HG03135 (cell line): ENCODE data around the gene SPATA7.

Experiments used
- ATAC-seq: cut with Tn5 transposase; IDR thresholded peaks from one replicate; pipeline ENCODE4 v1.9.1; 2021; ENCODE audit warnings: mild to moderate bottlenecking, moderate library complexity; ENCODE audit not compliant: unreplicated experiment

SPATA7 gene

GRCh38 chr14:88417594-88417993, 32.1 kb downstream of the SPATA7 start:
- ATAC-seq, result no peak

GRCh38 chr14:88420187-88420586, 34.7 kb downstream of the SPATA7 start:
- no peak for ATAC-seq

DNA sequence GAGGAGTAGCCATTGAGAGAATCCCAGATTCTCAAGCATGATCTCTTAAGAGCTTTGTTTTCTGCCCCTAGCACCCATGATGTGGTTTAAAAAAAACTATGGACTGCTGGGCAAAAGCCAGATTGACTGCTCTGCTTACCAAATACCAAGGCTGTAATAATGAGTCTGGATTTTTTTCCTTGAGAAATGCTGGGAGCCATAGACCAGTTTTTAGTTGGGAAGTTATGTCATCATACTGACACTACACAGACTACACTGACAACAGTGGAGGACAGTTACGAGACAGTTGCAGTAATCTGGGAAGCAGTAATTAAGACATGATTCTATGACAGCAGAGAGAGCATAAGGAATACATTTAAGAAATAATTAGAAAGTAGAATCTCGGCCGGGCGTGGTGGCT, 35.8 kb downstream of the SPATA7 start:
- ATAC-seq, result no peak

DNA sequence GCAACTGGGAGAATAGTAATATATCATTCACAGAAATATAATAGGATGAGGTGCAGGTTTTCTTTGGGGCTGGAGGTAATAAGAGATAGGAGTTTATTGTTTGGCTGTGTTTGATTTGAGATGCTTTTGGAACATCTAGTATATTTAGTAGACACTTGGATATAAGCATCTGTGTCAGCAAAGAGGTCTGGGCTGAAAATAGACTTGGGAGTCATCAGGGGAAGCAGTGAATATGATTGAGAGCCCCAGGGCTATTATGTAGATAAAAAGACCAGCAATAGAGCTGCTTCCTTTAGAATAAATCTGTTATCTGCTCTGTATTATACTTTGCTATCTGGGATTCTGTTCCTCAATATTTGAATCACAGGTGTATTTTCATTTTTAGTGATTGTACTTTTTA, 36.6 kb downstream of the SPATA7 start:
- no peak for ATAC-seq

DNA sequence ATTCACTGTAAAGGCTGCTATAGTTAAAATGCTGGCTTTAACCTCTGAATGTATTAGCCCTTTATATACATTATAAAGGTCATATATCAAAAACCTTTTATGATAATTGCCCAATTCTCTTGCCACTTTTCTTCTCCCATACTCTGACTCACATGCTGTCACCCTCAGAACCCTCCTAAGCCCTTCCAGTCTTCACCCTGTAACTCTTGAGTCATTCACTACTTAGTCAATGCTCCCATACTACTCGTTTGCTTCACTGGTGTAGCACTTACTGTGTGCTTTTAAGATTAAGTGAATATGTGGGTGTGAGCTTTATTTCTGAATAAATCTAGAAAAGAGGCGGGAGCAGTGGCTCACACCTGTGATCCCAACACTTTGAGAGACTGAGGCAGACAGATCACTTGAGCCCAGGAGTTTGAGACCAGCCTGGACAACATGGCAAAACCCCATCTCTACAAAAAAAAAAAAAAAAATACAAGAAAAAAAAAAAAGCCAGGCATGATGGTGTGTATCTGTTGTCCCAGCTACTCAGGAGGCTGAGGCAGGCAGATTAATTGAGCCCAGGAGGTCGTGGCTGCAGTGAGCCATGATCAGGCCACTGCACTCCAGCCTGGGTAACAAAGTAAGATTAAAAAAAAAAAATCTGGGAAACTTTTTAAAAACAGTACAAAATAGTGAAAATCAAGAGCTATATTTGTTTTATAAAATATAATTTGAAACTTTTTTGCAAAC, 37.6 kb downstream of the SPATA7 start:
- no peak for ATAC-seq

DNA sequence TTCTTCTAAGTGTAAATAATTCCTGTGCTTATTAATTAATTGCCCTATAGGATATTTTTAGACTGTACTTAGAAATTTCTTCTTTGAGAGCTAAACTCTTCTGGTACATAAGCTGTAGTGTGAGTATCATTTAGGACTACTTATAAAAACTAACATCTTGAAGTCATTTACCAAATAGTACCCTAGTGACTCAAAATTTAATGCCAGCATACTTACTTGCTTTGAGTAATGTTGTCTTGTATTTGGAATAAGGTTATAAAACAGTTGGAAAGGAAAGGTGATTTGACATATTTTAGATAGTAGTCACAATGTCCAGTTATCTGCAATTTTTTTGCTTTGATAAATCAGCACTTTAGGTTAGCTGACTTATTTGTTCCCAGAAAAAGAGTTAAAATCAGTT, 39.1 kb downstream of the SPATA7 start:
- no peak for ATAC-seq

DNA sequence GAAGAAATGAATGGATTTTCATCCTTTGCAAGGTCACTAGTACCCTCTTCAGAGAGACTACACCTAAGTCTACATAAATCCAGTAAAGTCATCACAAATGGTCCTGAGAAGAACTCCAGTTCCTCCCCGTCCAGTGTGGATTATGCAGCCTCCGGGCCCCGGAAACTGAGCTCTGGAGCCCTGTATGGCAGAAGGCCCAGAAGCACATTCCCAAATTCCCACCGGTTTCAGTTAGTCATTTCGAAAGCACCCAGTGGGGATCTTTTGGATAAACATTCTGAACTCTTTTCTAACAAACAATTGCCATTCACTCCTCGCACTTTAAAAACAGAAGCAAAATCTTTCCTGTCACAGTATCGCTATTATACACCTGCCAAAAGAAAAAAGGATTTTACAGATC, 40.8 kb downstream of the SPATA7 start:
- no peak for ATAC-seq

GRCh38 chr14:88430976-88431375, 45.5 kb downstream of the SPATA7 start:
- ATAC-seq, result no peak

DNA sequence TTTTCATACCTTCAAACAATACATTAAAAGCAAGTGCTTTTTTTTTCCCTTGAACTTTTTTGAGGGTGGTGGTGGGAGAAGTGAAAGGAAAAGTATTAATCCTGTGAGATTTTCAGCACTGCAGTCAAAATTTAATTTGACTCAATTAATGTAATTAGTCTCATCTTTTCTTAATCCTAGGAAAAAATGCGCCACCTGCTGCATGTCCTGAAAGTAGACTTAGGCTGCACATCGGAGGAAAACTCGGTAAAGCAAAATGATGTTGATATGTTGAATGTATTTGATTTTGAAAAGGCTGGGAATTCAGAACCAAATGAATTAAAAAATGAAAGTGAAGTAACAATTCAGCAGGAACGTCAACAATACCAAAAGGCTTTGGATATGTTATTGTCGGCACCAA, 52.2 kb downstream of the SPATA7 start:
- no peak for ATAC-seq

DNA sequence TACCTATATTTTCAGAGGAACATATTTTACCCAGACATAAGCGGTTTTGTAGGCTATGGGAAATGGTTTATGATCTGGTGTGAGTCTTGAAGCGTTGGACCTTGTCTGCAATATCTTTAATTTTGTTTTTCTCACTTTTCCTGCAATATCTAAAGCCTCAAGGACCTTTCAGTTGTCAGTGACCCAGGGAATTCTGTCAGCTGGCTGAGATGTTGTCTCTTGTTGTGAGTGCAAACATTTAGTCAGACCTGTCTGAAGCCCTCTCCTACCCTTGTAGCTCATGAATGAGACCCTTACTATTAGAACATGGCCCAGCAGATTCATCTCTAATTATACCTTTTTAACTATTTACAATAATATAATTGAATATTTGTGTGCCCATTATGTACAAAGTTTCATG, 53.6 kb downstream of the SPATA7 start:
- ATAC-seq, result no peak

GRCh38 chr14:88452231-88452630, 66.8 kb downstream of the SPATA7 start:
- ATAC-seq, result no peak

GRCh38 chr14:88454886-88455285, 69.4 kb downstream of the SPATA7 start:
- ATAC-seq, result no peak

DNA sequence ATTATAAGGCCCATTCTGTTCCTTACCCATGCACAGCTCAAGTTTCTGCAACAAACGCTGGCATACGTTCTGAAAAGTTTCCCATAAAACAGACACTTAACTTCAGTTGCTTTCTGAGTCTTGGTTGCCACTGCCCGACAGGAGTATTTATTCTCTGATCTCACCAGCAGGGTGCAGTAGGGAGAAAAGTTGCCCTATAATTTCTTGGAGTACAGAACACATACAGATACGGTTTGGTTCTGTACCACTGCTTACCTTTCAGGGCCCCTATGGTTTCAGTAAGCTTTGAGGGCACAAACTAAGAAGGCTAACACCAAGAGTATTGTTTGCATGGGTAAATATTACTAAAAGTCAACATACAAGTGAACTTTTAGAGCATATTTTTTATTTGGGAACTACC, 77.9 kb downstream of the SPATA7 start:
- no peak for ATAC-seq

GRCh38 chr14:88468406-88468805, 82.9 kb downstream of the SPATA7 start:
- no peak for ATAC-seq

DNA sequence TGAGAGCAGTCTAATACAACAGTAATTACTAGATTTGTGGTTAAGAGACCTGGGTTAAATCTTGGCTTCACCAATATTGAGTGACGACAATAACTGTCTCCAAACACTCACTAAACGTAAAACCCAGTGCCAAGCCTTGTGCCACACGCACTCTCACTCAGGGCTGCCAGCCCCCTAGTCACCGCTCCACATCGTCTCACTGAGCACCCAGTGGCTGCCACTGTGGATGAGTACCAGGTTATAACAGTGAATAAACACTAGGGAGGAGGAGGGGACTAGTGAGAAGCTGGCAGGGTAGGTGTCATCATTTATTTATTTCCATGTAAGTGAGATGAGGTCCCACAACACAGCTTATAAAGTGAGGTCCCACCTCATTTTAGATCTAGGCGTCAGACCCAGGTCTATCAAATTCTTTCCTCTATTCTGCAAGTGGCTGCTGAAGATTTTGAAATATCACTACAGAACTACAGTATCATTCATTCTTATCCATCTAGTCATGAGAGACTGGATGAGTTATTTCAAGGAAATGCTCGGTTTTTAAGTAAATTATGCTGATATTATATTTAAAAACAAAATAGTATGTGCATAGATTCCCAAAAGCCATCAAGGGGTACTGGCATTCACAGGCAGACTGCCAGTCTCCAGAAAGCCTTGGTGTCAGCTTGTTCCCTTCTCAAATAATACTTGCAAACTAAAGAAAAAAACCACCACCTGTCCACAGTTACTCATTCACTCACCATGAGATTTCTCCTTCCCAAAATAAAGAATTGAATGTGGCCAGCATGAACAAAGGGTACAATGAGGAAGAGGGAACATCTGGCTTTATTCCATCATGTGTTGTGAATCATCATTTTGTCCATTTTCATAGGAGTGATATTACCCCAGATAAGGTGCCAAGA, 85.3 kb downstream of the SPATA7 start:
- ATAC-seq, result no peak

GRCh38 chr14:88473791-88474190, 88.3 kb downstream of the SPATA7 start:
- ATAC-seq, result no peak

DNA sequence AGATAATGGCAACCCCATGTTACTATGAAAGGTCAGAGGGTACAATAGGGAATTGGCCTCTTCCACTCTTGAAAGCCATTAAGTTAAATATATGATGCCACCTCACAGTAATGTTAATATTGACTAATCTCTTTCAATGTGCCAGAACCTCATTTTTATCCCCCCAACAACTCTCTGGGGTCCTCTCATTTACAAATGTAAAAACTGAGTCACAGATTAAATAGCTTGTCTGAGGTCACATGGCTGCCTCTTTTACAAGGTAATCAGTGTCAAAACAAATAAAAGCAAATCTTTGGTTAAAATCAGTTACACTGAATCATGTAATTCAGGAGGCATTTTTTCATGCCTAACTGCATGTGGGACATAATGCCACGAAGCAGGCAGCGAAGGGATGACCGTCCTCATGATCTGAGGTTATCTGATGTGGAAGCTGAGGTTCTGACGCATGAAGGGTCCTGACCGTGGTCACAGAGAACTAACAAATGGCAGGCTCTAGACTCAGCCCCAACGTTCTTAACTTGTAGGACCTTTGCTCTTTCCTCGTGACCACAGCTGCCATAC, 90.8 kb downstream of the SPATA7 start:
- no peak for ATAC-seq

GRCh38 chr14:88476825-88477224, 91.4 kb downstream of the SPATA7 start:
- no peak for ATAC-seq

GRCh38 chr14:88477513-88478250, 92.2 kb downstream of the SPATA7 start:
- no peak for ATAC-seq

- no peak for ATAC-seq
Measured at GRCh38 chr14:88478931-88479330, 93.5 kb downstream of the SPATA7 start.

GRCh38 chr14:88479574-88479987, 94.1 kb downstream of the SPATA7 start:
- no peak for ATAC-seq
